Panc1 (cell line): ENCODE results near the gene EGFR.

Experiments
- CTCF ChIP-seq: fragments of 450-650 bp; IDR thresholded peaks from 2 replicates; pipeline ENCODE4 v1.5.1; 2017; ENCODE audit warnings: mild to moderate bottlenecking
- POLR2AphosphoS5 ChIP-seq: IDR thresholded peaks from 2 replicates; pipeline ENCODE4 v1.6.1; 2012; ENCODE audit warnings: mild to moderate bottlenecking, low read depth, low read length, moderate library complexity
- TF ChIP-seq, protein P1 (sequence below), 2 experiments: IDR thresholded peaks; 2 replicates each; pipeline ENCODE4 v1.6.1; 2011 to 2012; ENCODE audit warnings: low read depth in 2 of 2, control low read depth in 1 of 2, low read length in 1 of 2, mild to moderate bottlenecking in 1 of 2, moderate library complexity in 1 of 2; ENCODE audit not compliant: insufficient read depth in 1 of 2

DNA sequence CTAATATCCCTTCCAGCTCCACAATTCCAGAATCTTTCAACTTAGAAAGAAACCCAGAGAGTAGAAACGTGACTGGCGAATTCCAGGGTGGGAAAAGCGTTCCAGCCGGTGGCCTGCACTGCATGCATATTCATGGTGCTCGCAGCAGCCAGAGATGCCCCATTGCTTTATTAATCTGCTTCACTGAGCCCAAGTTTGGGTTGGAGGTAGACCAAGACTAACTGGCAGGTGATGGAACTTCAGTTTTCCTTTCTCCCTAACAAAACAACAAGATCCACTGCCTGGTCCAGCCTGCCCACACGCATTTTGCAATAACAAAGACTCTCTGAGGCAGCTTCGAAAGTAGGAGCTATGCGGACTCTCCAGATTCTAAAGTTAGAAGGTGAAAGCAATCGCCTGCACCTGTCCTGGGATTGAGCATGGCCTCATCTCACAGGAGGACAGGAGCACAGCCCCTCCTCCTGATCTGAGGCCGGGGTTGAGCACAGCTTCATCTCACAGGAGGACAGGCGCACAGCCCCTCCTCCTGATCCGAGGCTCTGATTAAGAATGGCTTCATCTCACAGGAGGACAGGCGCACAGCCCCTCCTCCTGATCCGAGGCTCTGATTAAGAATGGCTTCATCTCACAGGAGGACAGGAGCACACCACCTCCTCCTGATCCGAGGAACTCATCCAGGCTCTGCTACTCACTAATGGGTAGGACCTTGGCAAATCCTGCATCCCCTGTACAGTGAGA is 218.5 kb downstream of the EGFR start:
- no peak for TF ChIP-seq CTCF
- TF ChIP-seq, protein P1, sequence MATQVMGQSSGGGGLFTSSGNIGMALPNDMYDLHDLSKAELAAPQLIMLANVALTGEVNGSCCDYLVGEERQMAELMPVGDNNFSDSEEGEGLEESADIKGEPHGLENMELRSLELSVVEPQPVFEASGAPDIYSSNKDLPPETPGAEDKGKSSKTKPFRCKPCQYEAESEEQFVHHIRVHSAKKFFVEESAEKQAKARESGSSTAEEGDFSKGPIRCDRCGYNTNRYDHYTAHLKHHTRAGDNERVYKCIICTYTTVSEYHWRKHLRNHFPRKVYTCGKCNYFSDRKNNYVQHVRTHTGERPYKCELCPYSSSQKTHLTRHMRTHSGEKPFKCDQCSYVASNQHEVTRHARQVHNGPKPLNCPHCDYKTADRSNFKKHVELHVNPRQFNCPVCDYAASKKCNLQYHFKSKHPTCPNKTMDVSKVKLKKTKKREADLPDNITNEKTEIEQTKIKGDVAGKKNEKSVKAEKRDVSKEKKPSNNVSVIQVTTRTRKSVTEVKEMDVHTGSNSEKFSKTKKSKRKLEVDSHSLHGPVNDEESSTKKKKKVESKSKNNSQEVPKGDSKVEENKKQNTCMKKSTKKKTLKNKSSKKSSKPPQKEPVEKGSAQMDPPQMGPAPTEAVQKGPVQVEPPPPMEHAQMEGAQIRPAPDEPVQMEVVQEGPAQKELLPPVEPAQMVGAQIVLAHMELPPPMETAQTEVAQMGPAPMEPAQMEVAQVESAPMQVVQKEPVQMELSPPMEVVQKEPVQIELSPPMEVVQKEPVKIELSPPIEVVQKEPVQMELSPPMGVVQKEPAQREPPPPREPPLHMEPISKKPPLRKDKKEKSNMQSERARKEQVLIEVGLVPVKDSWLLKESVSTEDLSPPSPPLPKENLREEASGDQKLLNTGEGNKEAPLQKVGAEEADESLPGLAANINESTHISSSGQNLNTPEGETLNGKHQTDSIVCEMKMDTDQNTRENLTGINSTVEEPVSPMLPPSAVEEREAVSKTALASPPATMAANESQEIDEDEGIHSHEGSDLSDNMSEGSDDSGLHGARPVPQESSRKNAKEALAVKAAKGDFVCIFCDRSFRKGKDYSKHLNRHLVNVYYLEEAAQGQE (IDR thresholded peaks at IDR 0.05; ENCODE audit: insufficient read depth in 1 of 2, low read depth in 2 of 2, low read length in 1 of 2), result no peak
- no peak for TF ChIP-seq POLR2AphosphoS5
